ENCODE measurements around the gene MAP2K2. TPM values are rescaled to one million over a fixed set of nuclear protein-coding genes. Genes with fewer than 3 reads are reported as not detected.
A peak's percentile ranks its signal among the peaks of the same experiment; 100 is the strongest.

Gene MAP2K2
- total and polyA plus RNA-seq, 2 donors: 54.7 to 103 TPM

DNA sequence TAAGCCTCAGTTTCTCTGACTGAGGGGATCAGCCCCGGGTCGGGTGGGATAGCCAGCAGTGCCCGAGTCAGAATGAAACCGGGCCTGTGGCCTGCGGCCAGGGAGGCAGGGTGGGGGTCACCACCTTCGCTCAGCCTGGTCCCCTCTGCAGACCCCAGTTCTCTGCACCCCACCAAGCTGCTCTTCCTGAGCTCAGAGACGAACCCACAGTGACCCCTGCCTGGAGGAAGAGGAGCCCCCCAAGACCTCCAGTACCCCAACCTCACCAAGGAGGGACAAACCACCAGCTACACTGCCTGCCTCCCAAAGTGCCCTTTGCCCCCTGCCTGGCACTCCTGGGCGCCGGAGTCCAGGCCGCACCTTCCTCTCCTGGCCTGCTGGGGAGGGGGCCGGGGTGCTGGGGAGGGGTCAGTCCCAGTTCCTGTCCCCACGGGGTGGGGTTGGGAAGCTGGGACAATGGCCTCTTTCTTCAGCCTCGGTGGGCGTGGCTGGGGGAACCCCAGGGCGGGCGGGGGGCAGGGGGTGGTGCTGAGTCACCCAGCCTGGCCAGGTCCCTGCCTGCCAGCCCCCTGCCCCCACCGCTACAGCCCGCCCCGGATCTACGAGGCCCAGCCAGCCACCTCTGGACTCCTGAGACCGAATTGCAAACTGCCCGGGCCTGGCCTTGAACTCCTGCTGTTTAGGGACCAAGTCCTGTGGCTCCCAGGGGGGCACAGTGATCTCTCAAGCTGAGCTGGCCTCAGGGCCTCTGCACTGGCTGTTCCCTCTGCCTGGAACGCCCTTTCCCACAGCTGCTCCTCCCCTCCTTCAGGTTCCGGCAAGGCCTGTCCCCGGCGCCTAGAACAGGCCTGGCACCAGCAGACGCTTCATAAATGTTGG lies 71.6 kb downstream of the MAP2K2 start:
- DNase-seq (ENCODE audit: extremely low spot score): no peak
- Histone ChIP-seq H3K4me1 (ENCODE audit: insufficient read depth) (no peaks in the 10 kb centered on the region), H3K36me3 (ENCODE audit: insufficient read depth) (peaks cover 6% of the 10 kb centered on the region), H3K4me3 (ENCODE audit: low read depth, low read length) (no peak overlapping the region), H3K27ac (ENCODE audit: low read depth) (peak overlapping the region; percentile 27)
- 59% methylated on average over 27 of the region's 27 CpGs for WGBS

DNA sequence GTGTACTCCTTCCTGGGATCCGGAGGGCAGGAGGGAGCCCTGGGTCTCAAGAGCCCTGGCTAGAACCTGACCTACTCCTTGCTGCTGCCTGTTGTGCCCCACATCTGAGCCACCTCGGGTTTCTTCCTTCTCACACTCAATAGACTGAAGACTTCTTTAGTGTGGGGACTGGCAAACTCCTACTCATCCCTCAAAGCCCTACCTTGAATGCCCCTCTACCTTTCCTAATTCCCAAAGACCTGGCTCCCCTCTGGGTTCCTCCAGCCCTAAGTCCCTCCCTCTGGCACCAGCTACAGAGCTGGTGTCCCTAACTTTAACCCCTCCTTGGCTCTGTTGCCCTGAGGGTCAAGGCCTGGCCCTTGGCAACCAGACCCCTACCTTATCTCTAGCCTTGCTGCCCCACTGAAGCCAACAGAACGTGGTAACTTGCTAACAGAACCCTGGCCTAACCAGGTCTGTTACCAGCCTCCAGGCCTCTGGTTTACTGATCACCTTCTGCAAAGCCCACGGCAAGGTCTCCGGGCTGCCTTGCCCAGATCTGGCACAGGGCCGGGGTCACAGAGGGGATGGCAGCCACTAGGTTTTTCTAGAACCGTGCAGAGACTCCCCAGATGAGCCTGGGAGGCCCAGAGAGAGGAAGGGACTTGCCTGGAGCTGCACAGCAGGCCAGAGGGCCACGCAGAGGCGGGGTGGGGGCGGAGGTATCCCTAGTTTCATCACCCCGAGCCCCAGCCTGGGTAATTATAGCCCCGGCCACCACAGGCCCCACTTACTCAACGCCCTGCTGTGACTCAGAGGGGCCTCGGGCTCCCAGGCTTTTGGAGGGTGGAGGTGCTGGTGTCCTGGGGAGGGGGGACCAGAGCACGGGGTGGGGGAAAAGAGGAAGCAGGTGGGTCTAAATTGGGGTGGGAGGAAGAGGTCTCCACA lies 72.5 kb downstream of the MAP2K2 start:
- no peak for DNase-seq (ENCODE audit: extremely low spot score)
- Histone ChIP-seq H3K27ac (ENCODE audit: low read depth) (no peak overlapping the region), H3K4me1 (ENCODE audit: insufficient read depth) (no peaks in the 10 kb centered on the region), H3K36me3 (ENCODE audit: insufficient read depth) (peaks cover 9% of the 10 kb centered on the region), H3K4me3 (ENCODE audit: low read depth, low read length) (no peak overlapping the region)
- WGBS: 86% methylated on average over 15 of the region's 15 CpGs

GRCh38 chr19:4049432-4049831 lies 74.5 kb downstream of the MAP2K2 start:
- no peak overlapping the region for H3K27ac ChIP-seq (ENCODE audit: low read depth)
- peaks cover 9% of the 10 kb centered on the region for H3K36me3 ChIP-seq (ENCODE audit: insufficient read depth)
- no peak for DNase-seq (ENCODE audit: extremely low spot score)
- no peak overlapping the region for H3K4me3 ChIP-seq (ENCODE audit: low read depth, low read length)
- no peaks in the 10 kb centered on the region for H3K4me1 ChIP-seq (ENCODE audit: insufficient read depth)
- WGBS: 75% methylated on average over 15 of the region's 15 CpGs

GRCh38 chr19:4046946-4047683 lies 76.8 kb downstream of the MAP2K2 start:
- peaks cover 3% of the 10 kb centered on the region for H3K36me3 ChIP-seq (ENCODE audit: insufficient read depth)
- WGBS: 86% methylated on average over 33 of the region's 33 CpGs
- no peak overlapping the region for H3K27ac ChIP-seq (ENCODE audit: low read depth)
- DNase-seq (ENCODE audit: extremely low spot score): no peak
- H3K4me3 ChIP-seq (ENCODE audit: low read depth, low read length): no peak overlapping the region
- H3K4me1 ChIP-seq (ENCODE audit: insufficient read depth): no peaks in the 10 kb centered on the region

- WGBS: 82% methylated on average over 7 of the region's 7 CpGs
- no peak overlapping the region for H3K27ac ChIP-seq (ENCODE audit: low read depth)
- no peaks in the 10 kb centered on the region for H3K4me1 ChIP-seq (ENCODE audit: insufficient read depth)
- no peak for DNase-seq (ENCODE audit: extremely low spot score)
- peaks cover 3% of the 10 kb centered on the region for H3K36me3 ChIP-seq (ENCODE audit: insufficient read depth)
- H3K4me3 ChIP-seq (ENCODE audit: low read depth, low read length): no peak overlapping the region
Observed at GRCh38 chr19:4046362-4046691, 77.6 kb downstream of the MAP2K2 start.

DNA sequence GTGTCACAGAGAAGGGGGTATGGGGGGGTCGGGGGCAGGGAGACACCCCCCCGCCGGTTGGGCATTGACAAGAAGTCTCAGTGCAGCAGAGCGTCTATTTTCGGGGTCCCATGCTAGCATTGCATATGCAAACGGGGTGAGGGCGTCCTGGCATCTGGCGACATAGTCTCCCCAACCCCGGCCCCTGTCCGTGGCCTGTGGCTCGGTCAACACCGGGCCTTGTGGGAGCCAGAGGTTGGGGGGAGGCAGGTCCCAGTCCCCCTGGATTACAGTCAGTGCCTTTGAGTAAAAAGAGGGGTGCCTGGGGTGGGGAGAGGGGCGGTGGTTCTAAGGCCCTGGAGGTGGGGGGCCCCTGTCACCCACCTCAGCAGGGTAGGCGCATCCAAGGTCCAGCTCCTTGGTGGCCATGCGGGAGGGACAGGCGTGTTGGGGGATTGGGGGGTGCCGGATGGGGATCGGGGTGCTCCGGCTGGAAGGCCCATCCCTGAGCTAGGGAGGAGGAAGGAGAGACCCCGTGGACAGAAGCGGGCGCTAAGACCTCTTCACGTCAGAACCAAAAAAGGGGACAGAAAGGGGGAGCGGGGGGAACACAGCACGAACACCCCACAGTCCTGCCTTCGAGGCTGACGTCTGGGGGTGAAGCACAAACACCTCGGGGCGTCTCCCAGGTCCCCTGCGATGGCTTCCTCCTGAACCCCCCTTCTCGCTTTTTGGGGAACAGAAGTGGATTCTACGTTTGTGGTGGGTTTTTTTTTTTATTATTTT lies 78.1 kb downstream of the MAP2K2 start:
- no peak for DNase-seq (ENCODE audit: extremely low spot score)
- Histone ChIP-seq H3K27ac (ENCODE audit: low read depth) (no peak overlapping the region), H3K4me1 (ENCODE audit: insufficient read depth) (no peaks in the 10 kb centered on the region), H3K36me3 (ENCODE audit: insufficient read depth) (peaks cover 3% of the 10 kb centered on the region), H3K4me3 (ENCODE audit: low read depth, low read length) (no peak overlapping the region)
- WGBS: 83% methylated on average over 32 of the region's 32 CpGs

GRCh38 chr19:4044990-4045465 lies 78.9 kb downstream of the MAP2K2 start:
- no peak overlapping the region for H3K4me3 ChIP-seq (ENCODE audit: low read depth, low read length)
- peaks cover 3% of the 10 kb centered on the region for H3K36me3 ChIP-seq (ENCODE audit: insufficient read depth)
- DNase-seq (ENCODE audit: extremely low spot score): no peak
- H3K4me1 ChIP-seq (ENCODE audit: insufficient read depth): no peaks in the 10 kb centered on the region
- WGBS: 56% methylated on average over 21 of the region's 21 CpGs
- H3K27ac ChIP-seq (ENCODE audit: low read depth): no peak overlapping the region

DNA sequence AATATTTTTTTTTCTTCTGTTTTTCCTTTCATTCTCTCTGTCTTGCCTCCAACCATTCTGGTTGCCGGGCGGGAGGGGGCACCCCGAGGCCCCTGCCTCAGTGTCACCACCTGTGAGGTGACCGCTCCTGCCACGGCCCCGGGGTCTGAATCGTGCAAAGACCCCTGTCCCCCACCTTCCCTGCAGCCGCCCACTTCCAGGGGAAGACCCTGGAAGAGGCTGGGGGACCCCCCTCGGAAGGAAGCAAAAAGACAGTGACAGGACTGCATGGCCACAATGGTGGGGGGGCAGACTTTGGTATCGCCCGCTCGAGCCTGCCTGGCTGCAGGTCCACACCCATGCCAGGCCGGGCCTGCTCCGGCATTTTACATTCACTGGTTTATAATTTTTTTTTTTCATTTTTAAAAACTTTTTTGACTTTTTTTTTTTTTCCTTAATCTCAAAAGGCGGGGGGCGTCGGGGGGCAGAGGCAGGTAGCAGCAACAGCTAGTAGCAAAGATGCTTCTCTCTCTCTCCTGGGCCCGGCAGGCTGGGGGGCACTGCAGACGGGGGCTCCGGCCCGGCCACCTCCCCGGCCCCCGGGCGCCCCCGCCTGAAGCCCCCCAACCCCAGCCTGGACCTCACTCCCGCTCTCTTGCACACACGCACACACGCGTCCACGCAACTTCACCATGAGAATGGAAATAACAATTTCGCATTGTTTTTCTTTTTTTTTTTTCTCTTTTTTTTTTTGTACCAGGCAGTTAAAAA lies 79.8 kb downstream of the MAP2K2 start:
- peaks cover 3% of the 10 kb centered on the region for H3K36me3 ChIP-seq (ENCODE audit: insufficient read depth)
- 83% methylated on average over 31 of the region's 31 CpGs for whole genome bisulfite sequencing
- no peaks in the 10 kb centered on the region for H3K4me1 ChIP-seq (ENCODE audit: insufficient read depth)

GRCh38 chr19:4043401-4043800 lies 80.5 kb downstream of the MAP2K2 start:
- no peak overlapping the region for H3K4me3 ChIP-seq (ENCODE audit: low read depth, low read length)
- no peaks in the 10 kb centered on the region for H3K4me1 ChIP-seq (ENCODE audit: insufficient read depth)
- WGBS: 69% methylated on average over 11 of the region's 11 CpGs
- no peak overlapping the region for H3K27ac ChIP-seq (ENCODE audit: low read depth)
- no peak for DNase-seq (ENCODE audit: extremely low spot score)
- peaks cover 5% of the 10 kb centered on the region for H3K36me3 ChIP-seq (ENCODE audit: insufficient read depth)

More for the DNA sequence above, 79.8 kb downstream of the MAP2K2 start:
- H3K4me3 ChIP-seq (ENCODE audit: low read depth, low read length): no peak overlapping the region
- no peak for DNase-seq (ENCODE audit: extremely low spot score)
- H3K27ac ChIP-seq (ENCODE audit: low read depth): no peak overlapping the region

GRCh38 chr19:4042731-4043082 lies 81.2 kb downstream of the MAP2K2 start:
- H3K27ac ChIP-seq (ENCODE audit: low read depth): no peak overlapping the region
- no peaks in the 10 kb centered on the region for H3K4me1 ChIP-seq (ENCODE audit: insufficient read depth)
- no peak for DNase-seq (ENCODE audit: extremely low spot score)
- peaks cover 5% of the 10 kb centered on the region for H3K36me3 ChIP-seq (ENCODE audit: insufficient read depth)
- H3K4me3 ChIP-seq (ENCODE audit: low read depth, low read length): no peak overlapping the region
- WGBS: 66% methylated on average over 14 of the region's 14 CpGs

- DNase-seq (ENCODE audit: extremely low spot score): no peak
- H3K27ac ChIP-seq (ENCODE audit: low read depth): no peak overlapping the region
- H3K36me3 ChIP-seq (ENCODE audit: insufficient read depth): peaks cover 5% of the 10 kb centered on the region
- H3K4me3 ChIP-seq (ENCODE audit: low read depth, low read length): no peak overlapping the region
- no peaks in the 10 kb centered on the region for H3K4me1 ChIP-seq (ENCODE audit: insufficient read depth)
- 86% methylated on average over 14 of the region's 14 CpGs for WGBS
Observed at GRCh38 chr19:4042064-4042730, 81.7 kb downstream of the MAP2K2 start.

All from urinary bladder (tissue), 4 donors.